Adipocyte (in vitro differentiated cells): ENCODE data around the gene ALG2.
"Not testable (repeated sequence)": the region's sequence is repeated elsewhere in the genome, so short reads cannot be mapped to it uniquely, and the experiment has no call there.

Source experiments
- DNase-seq: peaks from one replicate; pipeline ENCODE4 v3.0.0-alpha.2; 2015; ENCODE audit warnings: low read depth
- H3K27me3 ChIP-seq: replicated peaks from 2 replicates; pipeline ENCODE4 v1.7.0; 2013; ENCODE audit warnings: mild to moderate bottlenecking, low read length, moderate library complexity; ENCODE audit not compliant: control insufficient read depth, insufficient read depth
- H3K36me3 ChIP-seq: 2 replicates; pipeline ENCODE4 v1.7.0; 2013; ENCODE audit warnings: low read length, mild to moderate bottlenecking, moderate library complexity; ENCODE audit not compliant: control insufficient read depth, insufficient read depth, severe bottlenecking
- H3K4me1 ChIP-seq: 2 replicates; pipeline ENCODE4 v1.7.0; 2013; ENCODE audit warnings: mild to moderate bottlenecking, low read length, moderate library complexity; ENCODE audit not compliant: control insufficient read depth, insufficient read depth
- H3K4me3 ChIP-seq: 2 replicates; pipeline ENCODE4 v1.7.0; 2013; ENCODE audit warnings: mild to moderate bottlenecking, low read length, moderate library complexity
- H3K9ac ChIP-seq: 2 replicates; pipeline ENCODE4 v1.7.0; 2013; ENCODE audit warnings: mild to moderate bottlenecking, low read length, moderate library complexity
- H3K9me3 ChIP-seq: 2 replicates; pipeline ENCODE4 v1.7.0; 2013; ENCODE audit warnings: mild to moderate bottlenecking, low read length, moderate library complexity; ENCODE audit not compliant: control insufficient read depth

ALG2 gene

GRCh38 chr9:99255651-99256050, 33.9 kb upstream of the ALG2 start:
- H3K27me3 ChIP-seq = peaks cover 10% of the 10 kb centered on the region
- DNase-seq = no peak
- no peaks in the 10 kb centered on the region for H3K36me3 ChIP-seq
- no peak overlapping the region for H3K4me3 ChIP-seq
- no peaks in the 10 kb centered on the region for H3K9me3 ChIP-seq
- no peak overlapping the region for H3K9ac ChIP-seq
- peaks cover 12% of the 10 kb centered on the region for H3K4me1 ChIP-seq

- H3K9me3 ChIP-seq = no peaks in the 10 kb centered on the region
- peaks cover under 1% of the 10 kb centered on the region for H3K4me1 ChIP-seq
- no peak overlapping the region for H3K4me3 ChIP-seq
- peaks cover 10% of the 10 kb centered on the region for H3K27me3 ChIP-seq
- DNase-seq = no peak
- no peak overlapping the region for H3K9ac ChIP-seq
- H3K36me3 ChIP-seq = no peaks in the 10 kb centered on the region
These were observed 32.2 kb upstream of the ALG2 start for GRCh38 chr9:99253772-99254431.

GRCh38 chr9:99253134-99253533, 31.4 kb upstream of the ALG2 start:
- no peaks in the 10 kb centered on the region for H3K9me3 ChIP-seq
- H3K9ac ChIP-seq = no peak overlapping the region
- no peak overlapping the region for H3K4me3 ChIP-seq
- H3K27me3 ChIP-seq = peaks cover 10% of the 10 kb centered on the region
- DNase-seq = no peak
- no peaks in the 10 kb centered on the region for H3K4me1 ChIP-seq
- H3K36me3 ChIP-seq = no peaks in the 10 kb centered on the region

- Histone ChIP-seq H3K9me3 (no peaks in the 10 kb centered on the region), H3K27me3 (peaks cover 5% of the 10 kb centered on the region), H3K4me3 (no peak overlapping the region), H3K9ac (no peak overlapping the region), H3K4me1 (no peaks in the 10 kb centered on the region), H3K36me3 (no peaks in the 10 kb centered on the region)
- no peak for DNase-seq
These were observed 29.4 kb upstream of the ALG2 start for GRCh38 chr9:99251157-99251556.

GRCh38 chr9:99249619-99250018, 27.9 kb upstream of the ALG2 start:
- no peaks in the 10 kb centered on the region for H3K27me3 ChIP-seq
- no peaks in the 10 kb centered on the region for H3K36me3 ChIP-seq
- H3K9me3 ChIP-seq = no peaks in the 10 kb centered on the region
- no peak overlapping the region for H3K4me3 ChIP-seq
- H3K9ac ChIP-seq = no peak overlapping the region
- no peak for DNase-seq
- no peaks in the 10 kb centered on the region for H3K4me1 ChIP-seq

- no peak overlapping the region for H3K4me3 ChIP-seq
- no peak overlapping the region for H3K9ac ChIP-seq
- H3K9me3 ChIP-seq = no peaks in the 10 kb centered on the region
- no peaks in the 10 kb centered on the region for H3K36me3 ChIP-seq
- no peak for DNase-seq
- no peaks in the 10 kb centered on the region for H3K27me3 ChIP-seq
- H3K4me1 ChIP-seq = peaks cover 7% of the 10 kb centered on the region
These were observed 22.9 kb upstream of the ALG2 start for GRCh38 chr9:99244344-99245260.

- no peak for DNase-seq
- Histone ChIP-seq H3K27me3 (no peaks in the 10 kb centered on the region), H3K9ac (no peak overlapping the region), H3K4me3 (no peak overlapping the region), H3K4me1 (peaks cover 13% of the 10 kb centered on the region), H3K9me3 (no peaks in the 10 kb centered on the region), H3K36me3 (no peaks in the 10 kb centered on the region)
These were observed 19.4 kb upstream of the ALG2 start for GRCh38 chr9:99241106-99241505.

- H3K9ac ChIP-seq = no peak overlapping the region
- no peak overlapping the region for H3K4me3 ChIP-seq
- H3K27me3 ChIP-seq = no peaks in the 10 kb centered on the region
- H3K4me1 ChIP-seq = peaks cover 13% of the 10 kb centered on the region
- no peaks in the 10 kb centered on the region for H3K9me3 ChIP-seq
- no peaks in the 10 kb centered on the region for H3K36me3 ChIP-seq
- DNase-seq = peak; percentile 69
These were observed 17.8 kb upstream of the ALG2 start for GRCh38 chr9:99239341-99240060.

- no peak overlapping the region for H3K9ac ChIP-seq
- H3K9me3 ChIP-seq = no peaks in the 10 kb centered on the region
- H3K4me1 ChIP-seq = peaks cover 13% of the 10 kb centered on the region
- no peaks in the 10 kb centered on the region for H3K27me3 ChIP-seq
- H3K36me3 ChIP-seq = peaks cover 5% of the 10 kb centered on the region
- DNase-seq = no peak
- no peak overlapping the region for H3K4me3 ChIP-seq
These were observed 16.6 kb upstream of the ALG2 start for GRCh38 chr9:99238331-99238730.

GRCh38 chr9:99237849-99238248, 16.1 kb upstream of the ALG2 start:
- DNase-seq, H3K4me3 ChIP-seq, H3K9ac ChIP-seq, H3K27me3 ChIP-seq, H3K36me3 ChIP-seq, H3K9me3 ChIP-seq: not testable (repeated sequence)
- peaks cover 13% of the 10 kb centered on the region for H3K4me1 ChIP-seq

- Histone ChIP-seq H3K36me3 (peaks cover 15% of the 10 kb centered on the region), H3K9ac (no peak overlapping the region), H3K9me3 (no peaks in the 10 kb centered on the region), H3K27me3 (no peaks in the 10 kb centered on the region), H3K4me1 (peaks cover 13% of the 10 kb centered on the region), H3K4me3 (no peak overlapping the region)
- no peak for DNase-seq
These were observed 15.6 kb upstream of the ALG2 start for GRCh38 chr9:99237356-99237755.
